Measurements from ENCODE around the gene SLC4A4.

DNA sequence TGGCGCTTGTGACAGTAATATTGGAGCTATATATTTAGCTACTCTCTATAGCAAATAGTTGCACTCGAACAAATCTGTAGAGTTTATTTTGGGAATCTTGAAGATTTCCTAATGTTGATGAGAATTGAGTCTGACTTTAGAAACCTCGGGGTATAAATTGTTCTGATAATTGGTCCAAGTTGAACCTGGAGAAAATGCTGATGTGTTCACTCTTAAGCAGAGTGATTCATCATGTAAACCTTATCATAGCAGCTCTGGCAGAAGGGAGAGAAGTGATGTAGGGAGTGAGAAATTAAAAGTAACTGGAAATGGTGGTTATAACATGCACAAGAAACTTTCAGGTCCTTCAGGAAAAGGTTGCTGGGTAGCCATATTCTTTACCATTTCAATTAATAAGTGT, 16.4 kb upstream of the SLC4A4 start:
- no peak for TF ChIP-seq POLR2A (IDR thresholded peaks at IDR 0.05)
- TF ChIP-seq, protein P1, sequence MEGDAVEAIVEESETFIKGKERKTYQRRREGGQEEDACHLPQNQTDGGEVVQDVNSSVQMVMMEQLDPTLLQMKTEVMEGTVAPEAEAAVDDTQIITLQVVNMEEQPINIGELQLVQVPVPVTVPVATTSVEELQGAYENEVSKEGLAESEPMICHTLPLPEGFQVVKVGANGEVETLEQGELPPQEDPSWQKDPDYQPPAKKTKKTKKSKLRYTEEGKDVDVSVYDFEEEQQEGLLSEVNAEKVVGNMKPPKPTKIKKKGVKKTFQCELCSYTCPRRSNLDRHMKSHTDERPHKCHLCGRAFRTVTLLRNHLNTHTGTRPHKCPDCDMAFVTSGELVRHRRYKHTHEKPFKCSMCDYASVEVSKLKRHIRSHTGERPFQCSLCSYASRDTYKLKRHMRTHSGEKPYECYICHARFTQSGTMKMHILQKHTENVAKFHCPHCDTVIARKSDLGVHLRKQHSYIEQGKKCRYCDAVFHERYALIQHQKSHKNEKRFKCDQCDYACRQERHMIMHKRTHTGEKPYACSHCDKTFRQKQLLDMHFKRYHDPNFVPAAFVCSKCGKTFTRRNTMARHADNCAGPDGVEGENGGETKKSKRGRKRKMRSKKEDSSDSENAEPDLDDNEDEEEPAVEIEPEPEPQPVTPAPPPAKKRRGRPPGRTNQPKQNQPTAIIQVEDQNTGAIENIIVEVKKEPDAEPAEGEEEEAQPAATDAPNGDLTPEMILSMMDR (IDR thresholded peaks at IDR 0.05 in 4 of 5, conservative IDR thresholded peaks at IDR 0.05 in 1 of 5): no peak

All from gastrocnemius medialis (tissue), 4 donors.